Measurements from ENCODE around the gene ADPGK.

Gene ADPGK

DNA sequence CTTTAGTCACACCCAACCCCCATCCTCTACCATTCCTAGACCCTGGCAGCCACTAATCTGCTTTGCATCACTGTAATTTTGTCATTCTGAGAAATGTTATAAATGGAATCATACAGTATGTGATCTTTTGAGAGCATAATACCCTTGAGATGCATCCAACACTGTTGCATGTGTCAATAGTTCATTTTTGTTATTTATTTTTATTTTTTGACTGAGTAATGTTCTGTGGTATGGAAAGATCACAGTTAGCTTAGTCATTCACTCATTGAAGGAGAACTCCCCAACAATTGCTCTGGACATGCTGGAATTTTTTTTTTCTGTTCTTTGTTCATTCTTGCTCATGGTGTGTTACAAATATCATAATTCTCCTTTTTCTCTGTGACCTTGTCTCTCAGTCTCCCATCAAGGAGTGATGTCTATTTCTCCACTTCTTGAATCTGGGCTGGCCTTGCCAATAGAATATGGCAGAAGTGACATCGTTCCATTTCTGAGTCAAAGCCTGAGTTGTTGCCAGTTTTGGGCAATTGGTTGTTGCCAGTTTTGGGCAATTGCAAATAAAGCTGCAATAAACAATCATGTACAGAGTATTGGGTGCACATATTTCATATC, 6.8 kb upstream of the ADPGK start:
- in situ Hi-C loops (cut with MboI; ENCODE audit: low sequenced_read_pairs) = no loop called here

DNA sequence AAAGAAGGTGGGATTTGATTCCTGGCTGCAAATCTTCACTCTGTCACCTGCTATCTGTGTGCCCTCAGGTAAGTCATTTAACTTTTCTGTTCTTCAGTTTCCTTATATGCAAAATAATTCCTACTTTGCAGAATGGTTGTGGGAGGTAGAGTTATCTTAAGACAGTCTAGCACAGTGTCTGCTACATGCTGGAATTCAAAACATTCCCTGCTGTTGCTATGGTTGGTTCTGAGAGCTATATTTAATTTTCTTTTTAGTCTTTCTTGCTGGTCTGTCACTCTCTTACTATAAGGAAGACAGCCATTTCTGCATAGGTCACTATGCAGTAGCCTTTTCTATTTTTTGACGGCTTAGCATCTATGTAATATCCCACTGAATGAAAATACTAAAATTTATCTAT, 4.0 kb upstream of the ADPGK start:
- in situ Hi-C loops (cut with MboI; ENCODE audit: low sequenced_read_pairs) = no loop called here

DNA sequence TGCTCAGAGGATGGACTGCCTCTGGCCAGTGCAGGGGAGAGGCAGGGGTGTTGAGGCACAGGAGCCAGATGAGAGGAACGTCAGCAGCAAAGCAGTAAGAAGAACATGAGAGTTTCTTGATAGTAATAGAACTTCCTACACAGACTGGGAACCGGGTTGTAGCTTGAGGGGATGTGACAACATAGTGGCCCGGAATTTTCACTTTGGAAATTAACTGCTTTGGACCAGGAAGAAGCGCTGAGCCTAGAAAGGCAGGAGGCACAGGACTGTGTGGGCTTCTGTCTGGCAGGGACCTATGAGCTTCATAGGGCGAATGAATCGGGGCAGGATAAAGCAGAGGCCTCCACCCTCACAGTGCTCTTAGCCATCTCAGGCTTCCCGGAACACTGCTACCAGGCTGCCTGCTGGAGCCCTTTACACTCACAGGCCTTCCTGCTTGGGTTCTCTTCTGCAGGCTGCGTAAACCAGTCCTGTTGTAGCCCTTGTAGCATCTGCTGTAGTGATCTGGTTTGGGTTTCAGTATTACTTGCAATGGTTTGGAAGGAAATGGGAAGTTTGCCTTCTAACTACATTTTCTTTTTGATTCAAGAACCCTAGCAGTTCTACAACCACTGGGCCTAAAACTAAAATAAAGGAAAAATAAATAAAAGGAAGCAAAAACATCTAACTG, 3.3 kb upstream of the ADPGK start:
- in situ Hi-C loops (cut with MboI; ENCODE audit: low sequenced_read_pairs) = no loop called here

DNA sequence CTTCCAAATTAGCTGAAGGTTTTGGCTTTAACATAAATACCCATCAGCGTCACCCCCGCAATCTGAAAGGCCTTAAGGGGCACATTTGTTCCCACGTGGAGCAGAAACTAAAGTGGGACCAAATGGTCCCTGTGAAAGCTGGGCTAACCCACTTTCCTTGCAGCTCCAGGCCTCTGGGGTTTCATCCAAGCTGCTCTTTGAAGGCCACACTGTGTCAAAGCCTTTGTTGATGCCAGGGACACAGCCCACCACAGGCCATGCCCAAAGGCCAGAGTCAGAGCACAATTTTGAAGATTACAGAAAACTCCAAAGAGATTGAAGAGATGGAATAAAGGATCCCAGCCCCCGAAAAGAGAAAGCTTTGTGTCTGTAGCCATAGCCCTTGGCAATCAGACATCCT, 2.7 kb upstream of the ADPGK start:
- in situ Hi-C loops (cut with MboI; ENCODE audit: low sequenced_read_pairs) = no loop called here

DNA sequence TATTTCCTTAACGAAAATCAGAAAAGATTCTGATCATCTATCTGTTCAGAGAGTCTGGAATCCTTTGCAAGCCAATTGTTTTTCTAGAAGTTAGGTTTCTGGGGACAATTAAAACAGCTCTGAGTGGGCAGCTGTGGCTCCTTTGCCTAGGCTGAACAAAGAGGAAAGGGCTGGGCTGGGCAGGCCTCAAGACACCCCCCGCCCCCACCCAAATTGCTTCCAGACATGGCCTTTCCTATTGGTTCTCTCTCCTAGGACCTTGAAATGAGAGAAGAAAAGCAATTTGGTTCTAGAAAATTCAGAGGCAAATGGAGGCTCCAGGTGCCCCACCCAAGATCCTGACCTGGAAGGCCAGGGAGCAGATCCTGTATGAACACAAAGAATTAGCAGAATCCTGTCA, 2.3 kb upstream of the ADPGK start:
- in situ Hi-C loops (cut with MboI; ENCODE audit: low sequenced_read_pairs) = no loop called here

DNA sequence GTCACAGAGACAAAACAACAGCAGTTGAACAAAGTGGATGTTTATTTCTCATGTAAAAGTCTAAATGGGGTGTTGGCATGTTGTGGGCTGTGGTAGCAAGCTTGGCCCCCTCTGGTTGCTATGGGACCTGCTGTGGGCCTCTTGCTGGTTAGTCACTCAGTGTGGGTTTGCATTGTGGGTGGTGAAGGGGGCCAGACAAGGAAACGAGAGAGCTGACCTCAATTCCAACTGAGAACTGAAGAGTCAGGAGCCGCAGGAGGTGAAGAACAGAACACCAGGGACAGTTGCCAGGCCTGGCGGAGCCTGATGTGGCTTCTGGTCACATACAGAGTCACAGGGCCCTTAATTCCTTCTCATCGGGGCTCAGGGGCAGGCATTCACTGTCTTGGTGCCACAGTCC, 1.9 kb upstream of the ADPGK start:
- in situ Hi-C loops (cut with MboI; ENCODE audit: low sequenced_read_pairs) = no loop called here

DNA sequence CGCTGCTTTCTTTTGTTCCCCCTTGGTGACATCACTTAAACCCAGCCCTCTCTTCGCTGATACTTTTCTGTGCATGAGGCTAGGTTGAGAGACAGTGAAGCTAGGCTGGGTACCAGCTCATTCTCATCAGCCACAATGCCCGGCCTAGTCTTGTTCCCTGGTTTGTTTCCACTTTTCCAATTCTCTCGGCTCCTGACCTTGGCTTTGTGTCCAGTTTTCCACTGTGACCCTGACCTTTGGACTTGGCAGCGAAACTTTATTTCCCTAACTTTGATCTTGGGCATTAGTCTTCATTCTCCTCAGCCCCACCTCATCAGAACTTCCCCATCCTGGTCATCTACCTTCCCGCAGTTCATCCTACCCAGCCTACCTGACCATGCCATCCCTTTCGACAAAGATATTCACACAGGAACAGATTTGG, 908 bp upstream of the ADPGK start:
- in situ Hi-C loops (cut with MboI; ENCODE audit: low sequenced_read_pairs) = no loop called here

DNA sequence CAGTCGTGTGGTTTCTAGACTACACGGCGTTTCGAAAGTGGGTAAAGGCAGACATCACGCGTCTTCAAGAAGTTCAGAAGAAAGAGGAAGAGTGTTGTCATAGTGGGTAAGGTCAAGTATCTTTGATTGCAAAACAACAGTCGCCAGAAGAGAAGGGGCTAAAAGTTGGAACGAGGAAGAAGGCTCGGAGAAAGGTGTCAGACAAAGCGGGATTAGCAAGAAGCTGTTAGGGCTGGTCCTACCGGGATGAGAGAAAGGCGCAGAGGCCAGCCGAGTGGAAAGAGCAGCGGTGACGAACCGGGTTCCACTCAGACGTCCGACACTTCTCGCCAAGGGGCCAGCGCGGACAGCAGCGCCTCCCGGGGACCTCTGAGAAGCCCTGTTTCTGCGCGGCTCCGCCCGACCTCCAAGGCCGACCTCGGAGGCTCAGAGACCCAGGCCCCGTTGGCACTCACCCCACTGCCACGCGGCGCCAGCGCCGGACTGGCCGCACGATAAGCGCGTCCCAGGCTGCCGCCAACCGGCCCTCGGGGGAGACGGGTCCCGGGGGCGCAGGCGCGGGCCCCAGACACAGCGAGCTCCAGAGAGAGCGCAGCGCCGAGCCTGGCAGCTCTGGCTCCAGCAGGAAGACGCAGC, 436 bp downstream of the ADPGK start:
- in situ Hi-C loops (cut with MboI; ENCODE audit: low sequenced_read_pairs) = no loop called here

DNA sequence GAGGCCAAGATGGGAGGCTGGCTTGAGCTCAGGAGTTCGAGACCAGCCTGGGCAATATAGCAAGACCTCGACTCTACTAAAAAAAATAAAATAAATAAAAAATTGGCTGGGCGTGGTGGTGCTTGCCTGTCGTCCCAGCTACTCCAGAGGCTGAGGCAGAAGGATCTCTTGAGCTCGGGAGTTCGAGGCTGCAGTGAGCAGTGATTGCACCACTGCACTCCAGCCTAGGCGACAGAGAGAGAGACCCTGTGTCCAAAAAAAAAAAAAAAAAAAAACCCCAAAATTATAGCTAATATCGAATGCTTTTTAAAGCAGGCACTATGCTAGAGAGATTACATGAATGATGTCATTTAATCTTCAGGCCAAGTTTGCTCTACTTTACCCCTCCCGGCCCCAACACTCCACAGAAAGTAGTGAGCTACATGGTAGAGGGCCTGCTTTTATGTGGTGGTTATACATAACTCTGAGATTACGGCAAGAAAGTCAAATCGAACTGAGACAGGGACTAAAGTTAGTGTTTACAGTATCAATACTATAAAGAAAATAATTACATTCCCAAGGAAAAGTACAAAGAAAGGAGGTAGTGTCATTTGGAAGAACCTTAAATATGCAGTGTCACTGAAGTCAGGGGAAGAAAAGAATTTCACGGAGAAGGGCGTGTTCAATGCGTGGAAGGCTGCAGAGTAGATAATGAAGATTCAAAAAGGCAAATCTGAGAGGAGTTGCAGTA, 1.1 kb downstream of the ADPGK start:
- in situ Hi-C loops (cut with MboI; ENCODE audit: low sequenced_read_pairs) = no loop called here

DNA sequence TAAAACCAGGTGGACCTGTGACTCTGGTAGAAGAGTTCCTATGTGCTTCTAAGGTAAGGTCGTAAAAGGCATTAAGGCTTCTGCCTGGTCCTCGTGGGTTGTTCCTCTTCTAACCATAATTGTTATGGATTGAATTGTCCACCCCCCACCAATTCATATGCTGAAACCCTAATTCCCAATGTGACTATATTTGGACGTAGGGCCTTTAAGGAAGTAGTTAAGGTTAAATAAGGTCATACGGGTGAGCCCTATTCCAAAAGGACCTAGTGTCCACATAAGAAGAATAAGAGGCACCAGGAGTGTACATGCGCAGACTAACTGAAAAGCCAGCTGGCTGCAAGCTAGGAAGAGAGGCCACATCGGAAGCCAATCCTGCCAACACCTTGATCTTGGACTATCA, 1.9 kb downstream of the ADPGK start:
- in situ Hi-C loops (cut with MboI; ENCODE audit: low sequenced_read_pairs) = no loop called here

DNA sequence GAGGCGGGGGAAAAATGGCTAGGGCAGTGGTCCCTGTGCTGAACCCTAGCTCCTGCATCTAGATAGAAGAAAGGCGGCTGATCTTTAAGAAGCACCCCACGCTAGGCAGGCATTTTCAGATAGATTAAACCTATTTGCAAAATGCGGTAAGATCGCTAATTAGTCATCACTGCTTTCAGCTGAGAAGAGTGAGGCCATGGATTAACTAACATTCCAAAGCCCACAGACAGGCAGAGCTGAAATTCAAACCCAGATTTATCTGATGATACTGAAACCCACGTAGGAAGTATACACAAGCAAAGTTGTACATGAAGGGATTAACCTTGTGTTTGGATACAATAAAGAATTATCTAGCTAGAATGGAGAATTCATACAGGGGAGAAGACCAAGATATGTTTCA, 4.8 kb downstream of the ADPGK start:
- in situ Hi-C loops (cut with MboI; ENCODE audit: low sequenced_read_pairs) = no loop called here

DNA sequence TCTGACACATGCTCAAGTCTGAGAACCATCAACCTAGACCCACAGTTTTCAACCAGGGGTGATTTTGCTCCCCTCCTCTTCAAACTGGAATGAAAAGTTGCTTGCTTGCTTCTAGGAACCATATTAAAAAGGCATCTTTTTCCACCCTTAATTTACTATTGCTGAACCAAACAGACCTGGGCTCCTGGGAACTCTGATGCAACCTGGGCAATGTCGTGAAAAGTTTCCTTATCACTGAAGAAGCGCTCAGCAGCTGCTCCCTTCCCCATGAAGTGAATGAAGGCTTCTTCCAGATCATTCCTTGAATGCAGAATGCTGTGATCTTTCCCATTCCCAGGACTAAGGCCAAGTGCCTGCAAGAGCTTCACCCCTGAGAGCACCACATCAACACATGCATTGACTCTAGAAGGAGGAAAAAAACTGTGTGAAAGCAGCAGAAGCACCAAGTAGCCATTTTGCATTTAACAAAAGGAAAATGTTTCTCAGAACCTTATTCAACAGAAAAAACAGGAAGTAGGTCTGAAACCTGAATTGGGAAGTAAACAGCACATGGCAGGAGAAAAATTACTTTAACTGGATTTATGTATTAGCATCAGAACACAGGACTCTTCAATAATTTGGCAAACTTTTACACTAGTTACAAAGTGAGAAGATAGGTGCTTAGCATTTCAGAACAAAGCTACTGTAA, 8.7 kb downstream of the ADPGK start:
- in situ Hi-C loops (cut with MboI; ENCODE audit: low sequenced_read_pairs) = no loop called here

DNA sequence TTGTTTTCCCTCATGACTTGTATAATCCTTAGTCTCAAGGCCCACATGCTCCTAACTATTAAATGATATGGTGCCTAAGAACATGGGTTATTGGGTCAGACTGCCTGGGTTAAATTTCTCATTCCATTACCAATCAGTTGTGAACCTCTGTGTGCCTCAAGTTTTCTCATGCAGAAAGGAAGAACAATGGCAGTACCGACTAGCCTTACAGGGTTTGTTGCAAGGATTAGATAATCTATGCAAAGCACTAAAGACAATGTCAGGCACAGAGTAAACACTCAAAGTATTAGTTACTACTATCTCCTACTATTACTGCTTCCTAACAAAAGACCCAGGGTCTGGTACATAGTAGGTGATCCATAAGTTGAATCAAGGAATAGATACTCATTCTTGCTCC, 12.2 kb downstream of the ADPGK start:
- in situ Hi-C loops (cut with MboI; ENCODE audit: low sequenced_read_pairs) = no loop called here

DNA sequence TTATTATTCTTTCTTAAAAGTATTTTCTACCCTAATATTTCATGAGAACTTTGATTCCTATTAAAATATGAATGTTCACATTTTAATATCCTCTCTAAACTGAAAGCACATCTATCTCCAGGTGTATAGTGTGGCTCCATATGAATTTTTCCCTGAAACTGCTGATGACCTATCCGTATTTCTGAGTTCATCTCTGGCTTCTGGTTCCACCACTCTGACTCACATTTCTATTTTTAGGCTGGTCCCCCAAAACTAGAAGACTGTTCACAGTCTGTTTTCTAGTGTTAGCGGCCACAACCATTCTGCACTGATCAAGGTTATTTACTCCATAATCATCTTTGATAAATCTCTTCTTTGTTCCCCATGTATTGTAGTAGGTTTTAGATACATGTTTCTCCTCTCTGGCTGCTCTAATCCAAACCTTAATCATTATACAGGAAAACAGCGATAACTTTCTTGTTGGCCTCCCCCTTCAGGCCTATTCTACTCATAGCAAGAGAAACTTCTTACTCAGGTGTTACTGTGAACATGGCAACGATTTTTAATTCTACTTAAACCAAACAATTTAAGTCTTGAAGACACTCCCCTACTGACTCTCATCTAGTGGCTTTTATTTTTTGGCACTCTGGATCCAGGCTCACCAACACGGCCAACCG, 12.8 kb downstream of the ADPGK start:
- in situ Hi-C loops (cut with MboI; ENCODE audit: low sequenced_read_pairs) = no loop called here

DNA sequence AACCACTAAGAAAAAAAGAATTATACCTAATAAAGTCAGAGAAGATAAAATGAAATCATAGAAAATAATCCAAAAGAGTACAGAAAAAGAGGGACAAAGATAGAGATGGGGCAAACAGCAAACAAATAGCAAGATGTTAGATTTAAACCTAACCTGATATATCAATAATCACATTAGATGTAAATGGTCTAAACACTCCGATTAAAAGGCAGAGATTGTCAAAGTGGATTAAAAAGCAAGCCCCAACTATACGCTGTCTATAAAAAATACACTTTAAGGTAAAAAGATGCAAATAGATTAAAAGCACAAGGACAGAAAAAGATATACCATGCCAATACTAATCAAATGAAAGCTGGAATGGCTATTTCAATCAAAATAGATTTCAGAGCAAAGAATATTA, 16.8 kb downstream of the ADPGK start:
- in situ Hi-C loops (cut with MboI; ENCODE audit: low sequenced_read_pairs) = no loop called here

DNA sequence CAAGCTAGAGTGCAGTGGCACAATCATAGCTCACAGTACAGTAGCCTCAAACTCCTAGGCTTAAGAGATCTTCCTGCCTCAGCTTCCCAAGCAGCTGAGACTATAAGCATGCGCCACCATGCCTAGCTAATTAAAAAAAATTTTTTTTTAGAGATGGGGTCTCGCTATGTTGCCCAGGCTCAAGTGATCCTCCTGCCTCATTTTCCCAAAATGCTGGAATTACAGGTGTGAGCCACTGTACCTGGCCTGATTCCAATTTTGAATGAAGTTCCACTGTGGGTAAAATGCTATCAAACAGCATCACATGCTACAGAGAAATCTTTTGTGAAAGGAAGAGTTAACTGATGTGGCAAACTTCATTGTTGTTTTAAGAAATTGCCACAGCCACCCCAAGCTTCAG, 17.5 kb downstream of the ADPGK start:
- in situ Hi-C loops (cut with MboI; ENCODE audit: low sequenced_read_pairs) = no loop called here

DNA sequence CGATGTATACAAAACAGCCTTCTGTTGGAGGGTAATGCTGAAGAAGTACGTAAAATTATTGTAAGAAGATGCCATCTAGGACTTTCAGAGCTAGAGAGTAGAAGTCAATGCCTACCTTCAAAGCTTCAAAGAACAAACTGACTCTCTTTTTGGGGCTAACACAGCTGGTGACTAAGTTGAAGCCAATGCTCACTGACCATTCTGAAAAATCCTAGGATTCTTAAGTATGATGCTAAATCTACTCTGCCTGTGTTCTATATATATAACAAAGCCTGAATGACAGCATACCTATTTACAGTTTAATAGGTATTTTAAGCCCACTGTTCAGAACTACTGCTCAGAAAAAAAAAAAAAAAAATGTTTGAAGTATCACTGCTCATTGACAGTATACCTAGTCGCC, 18.9 kb downstream of the ADPGK start:
- in situ Hi-C loops (cut with MboI; ENCODE audit: low sequenced_read_pairs) = no loop called here

DNA sequence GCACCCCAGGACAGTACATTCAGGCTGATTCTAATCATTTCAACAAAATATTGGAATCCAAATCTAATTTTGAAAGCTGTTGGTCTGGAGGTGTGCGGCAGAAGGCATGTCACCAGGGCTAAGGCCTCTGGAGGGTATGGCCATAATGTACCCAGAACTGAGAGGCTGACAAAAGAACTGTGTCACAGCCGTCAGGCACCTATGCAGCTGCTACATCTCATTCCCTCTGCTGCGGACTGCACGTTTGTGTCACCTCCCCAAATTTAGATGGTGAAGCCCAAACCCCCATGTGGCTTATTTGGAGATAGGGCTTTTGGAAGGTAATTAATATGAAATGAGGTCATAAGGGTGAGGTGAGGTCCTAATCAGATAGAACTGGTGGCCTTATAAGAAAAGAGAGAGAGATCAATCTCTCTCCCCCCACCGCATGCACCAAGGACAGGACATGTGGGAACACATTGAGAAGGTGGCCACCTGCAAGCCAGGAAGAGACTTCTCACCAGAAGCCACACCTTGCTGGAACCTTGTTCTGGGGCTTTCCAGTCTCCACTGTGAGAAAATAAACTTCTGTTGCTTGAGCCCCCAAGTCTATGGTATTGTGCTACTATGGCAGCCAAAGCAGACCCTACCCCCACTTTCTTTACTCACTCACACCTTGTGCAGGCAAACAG, 22.8 kb downstream of the ADPGK start:
- in situ Hi-C loops (cut with MboI; ENCODE audit: low sequenced_read_pairs) = no loop called here

DNA sequence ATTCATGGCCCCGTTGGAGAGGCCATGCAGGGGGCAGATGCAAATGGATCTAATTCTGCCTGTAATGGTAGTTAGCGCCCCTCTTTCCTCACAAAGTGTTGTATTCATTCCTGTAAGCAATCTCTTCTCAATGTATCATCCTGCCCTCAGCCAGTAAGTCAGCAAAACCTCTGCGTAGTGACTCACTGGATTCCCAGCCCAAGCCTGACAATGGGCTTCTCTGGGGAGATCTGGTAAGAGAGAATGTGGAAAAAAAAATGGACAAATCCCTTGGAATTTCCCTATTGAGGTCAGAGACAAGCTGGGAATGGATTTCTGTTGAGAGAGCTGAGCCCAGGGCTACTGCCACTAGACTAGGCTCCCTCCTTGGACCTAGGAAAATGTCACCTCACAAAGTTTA, 25.4 kb downstream of the ADPGK start:
- in situ Hi-C loops (cut with MboI; ENCODE audit: low sequenced_read_pairs) = no loop called here

DNA sequence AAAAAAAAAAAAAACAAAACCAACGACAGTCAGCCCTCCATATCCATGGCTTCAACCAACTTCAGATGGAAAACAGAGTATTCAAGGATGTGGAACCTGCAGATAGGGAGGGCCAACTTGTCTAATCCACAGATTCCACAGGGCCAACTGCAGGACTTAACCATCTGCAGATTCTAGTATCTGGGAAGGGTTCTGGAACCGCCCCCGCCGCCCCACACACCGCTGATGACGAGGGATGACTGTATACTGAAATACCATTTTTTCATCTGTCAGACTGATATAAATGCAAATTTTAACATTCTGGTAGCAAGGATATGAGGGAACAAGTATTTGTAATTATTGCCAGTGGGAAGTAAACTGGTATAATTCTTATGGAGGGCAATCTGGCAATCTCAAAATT, 29.5 kb downstream of the ADPGK start:
- in situ Hi-C loops (cut with MboI; ENCODE audit: low sequenced_read_pairs) = no loop called here

Measured in HL-60/S4 treated with retinoic acid at 250 ng/mL for 4 days and 3 days (cell line).